ENCODE results near the gene ZSCAN22. TPM values are rescaled to one million over a fixed set of nuclear protein-coding genes. Genes with fewer than 3 reads are reported as not detected.

ZSCAN22 gene
- total RNA-seq, 4 donors from 2014 or later = 2.5 to 4.6 (median 4.0) TPM

DNA sequence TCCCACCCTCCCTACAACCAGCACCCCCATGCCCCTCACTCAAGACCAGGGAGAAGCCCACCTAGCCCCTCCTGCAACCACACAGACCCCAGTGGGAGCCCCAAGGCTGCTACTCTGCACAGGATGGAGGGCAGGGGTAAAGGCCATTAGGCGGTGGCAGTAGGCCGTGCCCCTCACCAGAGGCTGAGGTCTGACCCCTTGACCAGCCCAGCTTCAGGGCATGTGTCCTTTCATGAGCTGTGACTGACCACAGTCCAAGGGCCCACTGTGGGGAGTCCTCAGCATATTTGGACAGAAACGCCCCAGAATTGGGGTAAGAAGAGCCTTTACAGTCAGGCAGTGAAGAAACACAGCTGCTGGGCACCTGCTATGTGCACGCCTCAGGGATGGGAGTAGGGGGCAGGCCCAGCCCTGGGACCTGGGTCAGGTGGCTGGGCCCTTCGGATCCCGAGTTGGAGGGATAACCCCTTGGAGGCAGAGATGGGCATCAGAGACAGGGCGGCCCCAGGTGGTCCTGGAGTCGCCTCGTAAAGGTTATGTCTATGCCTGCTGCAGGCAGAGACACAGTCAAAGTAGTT, 58.6 kb downstream of the ZSCAN22 start:
- no peak for TF ChIP-seq POLR2A (IDR thresholded peaks at IDR 0.05)
- TF ChIP-seq, protein P1, sequence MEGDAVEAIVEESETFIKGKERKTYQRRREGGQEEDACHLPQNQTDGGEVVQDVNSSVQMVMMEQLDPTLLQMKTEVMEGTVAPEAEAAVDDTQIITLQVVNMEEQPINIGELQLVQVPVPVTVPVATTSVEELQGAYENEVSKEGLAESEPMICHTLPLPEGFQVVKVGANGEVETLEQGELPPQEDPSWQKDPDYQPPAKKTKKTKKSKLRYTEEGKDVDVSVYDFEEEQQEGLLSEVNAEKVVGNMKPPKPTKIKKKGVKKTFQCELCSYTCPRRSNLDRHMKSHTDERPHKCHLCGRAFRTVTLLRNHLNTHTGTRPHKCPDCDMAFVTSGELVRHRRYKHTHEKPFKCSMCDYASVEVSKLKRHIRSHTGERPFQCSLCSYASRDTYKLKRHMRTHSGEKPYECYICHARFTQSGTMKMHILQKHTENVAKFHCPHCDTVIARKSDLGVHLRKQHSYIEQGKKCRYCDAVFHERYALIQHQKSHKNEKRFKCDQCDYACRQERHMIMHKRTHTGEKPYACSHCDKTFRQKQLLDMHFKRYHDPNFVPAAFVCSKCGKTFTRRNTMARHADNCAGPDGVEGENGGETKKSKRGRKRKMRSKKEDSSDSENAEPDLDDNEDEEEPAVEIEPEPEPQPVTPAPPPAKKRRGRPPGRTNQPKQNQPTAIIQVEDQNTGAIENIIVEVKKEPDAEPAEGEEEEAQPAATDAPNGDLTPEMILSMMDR (IDR thresholded peaks at IDR 0.05) = no peak
- Histone ChIP-seq H3K4me1 (peaks cover 0 to 27% (median 20%) of the 10 kb centered on the region in 4 donors), H3K27me3 (no peaks in the 10 kb centered on the region), H3K9me3 (no peaks in the 10 kb centered on the region), H3K4me3 (peak overlapping the region in 3 of 4 donors; percentile 72 to 82 (median 78)), H3K27ac (peak overlapping the region; percentile 96 to 98 (median 98)), H3K36me3 (peaks cover 0 to 16% (median 0%) of the 10 kb centered on the region in 3 donors)
- no peak for DNase-seq

DNA sequence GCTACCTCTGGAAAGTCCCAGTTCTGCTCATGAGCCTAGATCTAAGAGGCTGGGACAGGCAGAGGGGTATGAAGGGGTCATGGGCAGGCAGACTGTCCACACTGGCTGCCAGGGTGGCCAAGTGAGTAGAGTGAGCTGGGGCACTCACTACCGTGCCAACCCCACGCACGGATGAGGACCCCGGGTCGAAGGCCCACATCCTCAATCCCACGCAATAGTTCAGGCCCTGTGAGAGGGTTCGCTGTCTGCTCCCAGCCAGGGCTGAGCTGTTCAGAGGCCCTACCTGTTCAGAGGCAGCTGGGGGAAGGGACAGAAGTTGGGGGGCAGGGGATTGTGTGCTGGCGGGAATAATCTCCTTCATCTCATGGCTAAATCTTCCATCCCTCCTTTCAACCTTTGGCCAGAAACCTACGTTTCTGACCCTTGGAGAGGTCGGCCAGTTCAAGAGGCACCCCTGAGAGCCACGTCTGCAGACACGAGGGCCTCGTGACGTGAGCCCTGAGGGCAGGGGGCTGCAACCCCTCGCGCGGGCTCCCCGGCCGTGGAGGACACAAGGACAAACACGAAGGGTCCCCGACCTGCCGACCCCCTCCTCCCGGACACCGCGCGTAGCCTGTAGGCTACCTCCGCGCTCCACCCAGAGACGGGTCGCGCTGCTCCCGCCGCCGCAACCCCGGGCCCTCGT, 59.2 kb downstream of the ZSCAN22 start:
- no peak for DNase-seq
- no peaks in the 10 kb centered on the region for H3K27me3 ChIP-seq
- no peaks in the 10 kb centered on the region for H3K9me3 ChIP-seq
- H3K4me3 ChIP-seq = peak overlapping the region; percentile 72 to 82 (median 79)
- TF ChIP-seq, protein P1 (IDR thresholded peaks at IDR 0.05) = no peak
- TF ChIP-seq POLR2A (IDR thresholded peaks at IDR 0.05) = no peak
- peaks cover 0 to 26% (median 20%) of the 10 kb centered on the region in 4 donors for H3K4me1 ChIP-seq
- peak overlapping the region; percentile 96 to 98 (median 98) for H3K27ac ChIP-seq
- peaks cover 0 to 20% (median 0%) of the 10 kb centered on the region in 3 donors for H3K36me3 ChIP-seq

DNA sequence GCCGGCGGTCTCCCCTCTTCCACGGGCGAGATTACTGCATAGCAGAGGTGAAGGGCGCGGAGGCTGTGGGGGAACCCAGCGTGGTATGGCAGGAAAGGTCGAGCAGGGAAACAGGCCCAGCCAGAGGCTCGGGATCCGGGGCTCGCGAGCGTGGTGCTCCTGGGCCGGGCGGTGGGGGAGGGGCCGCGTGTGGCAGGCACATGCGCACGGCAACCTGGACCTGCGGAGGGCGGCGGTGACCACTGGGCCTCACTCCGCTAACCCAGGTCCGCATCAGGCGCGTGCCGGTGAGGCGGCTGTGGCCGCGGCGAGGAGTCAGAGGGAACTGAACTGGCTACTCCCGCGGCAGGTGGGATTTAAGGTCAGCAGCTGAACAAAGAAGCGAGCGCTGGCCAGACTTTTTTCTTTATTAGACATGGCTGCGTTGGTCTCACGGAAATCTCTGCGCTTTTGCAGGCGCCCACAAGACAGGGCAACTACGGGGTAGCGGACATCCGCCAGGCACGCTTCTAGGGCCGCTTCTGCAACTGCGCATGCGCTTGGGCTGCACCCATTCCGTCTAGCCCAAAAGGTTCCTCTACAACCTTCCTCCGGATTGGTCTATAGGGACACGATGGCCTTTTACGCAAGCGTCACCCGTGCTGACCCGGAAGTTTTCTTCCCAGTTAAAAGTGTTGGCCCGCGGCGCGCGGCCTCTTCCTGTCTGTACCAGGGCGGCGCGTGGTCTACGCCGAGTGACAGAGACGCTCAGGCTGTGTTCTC, 60.0 kb downstream of the ZSCAN22 start, which contains the start of gene RPS5:
Gene RPS5, plus strand, starts transcription at position 694 of the 762 bp plus-strand sequence. CDS start 869 bp downstream, outside the sequence.
- peak within 1 kb of the TSS; percentile 72 to 82 (median 79) for H3K4me3 ChIP-seq
- H3K4me1 ChIP-seq = peaks cover 0 to 24% (median 19%) of the 10 kb centered on the region in 4 donors
- peaks cover 0 to 27% (median 0%) of the 10 kb centered on the region in 3 donors for H3K36me3 ChIP-seq
- H3K27me3 ChIP-seq = no peaks in the 10 kb centered on the region
- H3K27ac ChIP-seq = peak within 1 kb of the TSS; percentile 96 to 98 (median 98)
- peak; percentile 59 to 66 for TF ChIP-seq POLR2A (IDR thresholded peaks at IDR 0.05)
- TF ChIP-seq, protein P1 (IDR thresholded peaks at IDR 0.05) = no peak
- H3K9me3 ChIP-seq = no peaks in the 10 kb centered on the region
- DNase-seq = peak; percentile 96 to 98 (median 96)

DNA sequence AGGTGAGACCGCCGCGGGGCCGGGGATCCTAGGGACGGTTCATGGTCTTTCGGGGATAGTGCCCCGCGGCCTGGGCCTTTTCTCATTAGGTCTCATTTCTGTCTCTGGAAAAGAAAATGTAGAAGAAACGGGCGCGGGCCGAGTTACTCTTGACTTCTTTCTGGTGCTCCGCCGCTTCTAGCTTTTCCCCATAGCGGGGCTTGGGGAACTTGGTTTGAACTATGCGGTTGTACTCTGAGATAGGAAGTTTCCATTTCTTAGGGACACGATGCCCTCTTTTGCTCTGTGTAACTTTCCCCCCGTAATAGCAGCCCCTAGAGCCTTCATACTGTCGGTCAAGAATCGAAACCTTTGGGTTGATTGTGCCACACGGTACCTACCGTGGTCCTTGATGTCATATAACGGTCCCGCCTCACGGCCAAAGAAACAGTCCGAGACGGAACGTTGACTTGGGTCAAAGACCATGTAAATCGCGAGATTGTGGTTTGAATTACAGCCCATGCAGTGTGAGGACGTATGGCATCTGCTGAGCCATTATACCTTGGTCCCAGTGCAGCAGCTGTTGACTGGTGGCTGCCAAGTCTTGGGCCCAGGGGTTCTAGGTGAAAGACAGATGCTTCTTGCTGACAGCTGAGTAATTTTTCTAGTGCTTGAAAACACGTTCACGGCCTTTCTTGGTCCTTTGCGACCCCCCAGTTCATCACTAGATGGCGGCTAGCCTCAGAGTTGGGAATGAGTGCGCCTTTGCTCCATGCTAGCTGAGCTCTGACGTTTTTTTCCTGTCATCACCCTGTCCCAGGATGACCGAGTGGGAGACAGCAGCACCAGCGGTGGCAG, 60.8 kb downstream of the ZSCAN22 start:
- TF ChIP-seq POLR2A (IDR thresholded peaks at IDR 0.05) = no peak
- TF ChIP-seq, protein P1 (IDR thresholded peaks at IDR 0.05) = no peak
- Histone ChIP-seq H3K4me1 (peaks cover 0 to 19% (median 16%) of the 10 kb centered on the region in 4 donors), H3K27ac (peak overlapping the region; percentile 96 to 98 (median 98)), H3K9me3 (no peaks in the 10 kb centered on the region), H3K36me3 (peaks cover 0 to 30% (median 0%) of the 10 kb centered on the region in 3 donors), H3K4me3 (peak overlapping the region; percentile 72 to 82 (median 79)), H3K27me3 (no peaks in the 10 kb centered on the region)
- no peak for DNase-seq

DNA sequence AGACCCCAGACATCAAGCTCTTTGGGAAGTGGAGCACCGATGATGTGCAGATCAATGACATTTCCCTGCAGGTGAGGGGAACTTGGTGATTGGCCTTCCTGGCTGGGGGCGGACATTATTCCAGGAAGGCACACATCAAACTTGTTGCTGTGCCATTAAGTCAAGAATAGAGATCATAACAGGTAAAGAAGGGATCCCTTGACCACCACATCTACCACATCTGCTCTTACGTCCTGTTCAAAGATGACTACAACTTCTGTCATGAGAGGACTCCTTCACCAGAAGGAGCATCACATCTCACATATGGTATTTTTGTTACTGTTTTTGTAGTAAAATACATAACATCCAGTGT, 61.4 kb downstream of the ZSCAN22 start:
- H3K36me3 ChIP-seq = peaks cover 0 to 36% (median 0%) of the 10 kb centered on the region in 3 donors
- TF ChIP-seq, protein P1 (IDR thresholded peaks at IDR 0.05) = no peak
- TF ChIP-seq POLR2A (IDR thresholded peaks at IDR 0.05) = no peak
- no peaks in the 10 kb centered on the region for H3K9me3 ChIP-seq
- peaks cover 0 to 19% (median 16%) of the 10 kb centered on the region in 4 donors for H3K4me1 ChIP-seq
- no peak for DNase-seq
- no peak overlapping the region for H3K27ac ChIP-seq
- no peaks in the 10 kb centered on the region for H3K27me3 ChIP-seq
- peak overlapping the region; percentile 72 to 82 (median 79) for H3K4me3 ChIP-seq

All from Peyer's patch (tissue), 4 donors.